GM18502 (cell line): ENCODE measurements around the gene SH2D4B.

Experiments
- ATAC-seq: cut with Tn5 transposase; IDR thresholded peaks from one replicate; pipeline ENCODE4 v1.9.1; 2021; ENCODE audit warnings: mild to moderate bottlenecking; ENCODE audit not compliant: unreplicated experiment, poor library complexity

SH2D4B gene

DNA sequence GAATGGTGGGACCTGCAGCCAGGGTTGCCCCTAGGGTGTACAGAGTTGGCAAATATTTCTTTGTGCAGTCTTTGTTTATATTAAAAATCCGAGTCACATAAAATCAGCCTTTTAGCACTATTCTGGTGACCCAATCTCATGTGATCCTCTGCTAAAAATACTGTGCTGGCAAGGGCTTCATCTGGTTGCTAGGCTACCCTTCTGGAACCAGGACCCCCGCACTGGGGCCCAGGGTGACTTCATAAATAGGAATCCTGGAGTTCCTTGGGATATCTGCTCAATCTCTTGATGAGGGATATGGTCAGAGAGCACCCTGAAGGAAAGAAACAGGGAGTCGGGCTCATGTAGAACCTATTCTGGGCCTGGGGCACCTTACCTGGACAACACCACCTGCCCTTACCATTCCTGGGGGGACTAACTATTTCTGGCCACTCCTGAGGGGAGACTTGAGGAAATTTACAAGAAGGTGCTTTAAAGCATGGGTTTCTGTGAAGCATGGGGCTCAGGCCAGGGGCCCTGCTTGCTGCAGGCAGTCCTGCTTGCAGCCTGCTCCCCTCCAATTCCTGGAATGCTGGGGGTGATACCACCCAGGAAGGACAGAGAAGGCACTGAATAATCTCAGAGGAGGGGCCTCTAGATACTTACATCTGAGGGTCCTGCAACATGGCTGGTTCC, 44.7 kb downstream of the SH2D4B start:
- ATAC-seq: no peak

DNA sequence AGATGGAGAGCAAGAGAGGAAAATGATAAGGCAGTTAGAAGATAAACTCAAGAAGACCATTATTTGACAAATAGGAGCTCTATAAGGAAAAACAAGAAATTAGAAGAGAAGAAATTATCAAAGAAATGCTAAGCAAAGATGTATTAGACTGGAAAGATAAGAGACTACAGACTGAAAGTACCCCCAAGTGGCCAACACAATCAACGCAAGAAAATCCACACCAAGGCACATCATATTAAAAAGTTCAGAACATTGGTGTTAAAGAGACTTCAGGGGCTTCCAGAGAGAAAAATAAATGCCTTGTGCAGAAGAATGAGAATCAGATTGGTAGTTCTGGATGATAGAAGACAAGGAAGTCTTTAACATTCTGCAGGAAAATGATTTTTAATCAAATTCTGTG, 46.0 kb downstream of the SH2D4B start:
- no peak for ATAC-seq

DNA sequence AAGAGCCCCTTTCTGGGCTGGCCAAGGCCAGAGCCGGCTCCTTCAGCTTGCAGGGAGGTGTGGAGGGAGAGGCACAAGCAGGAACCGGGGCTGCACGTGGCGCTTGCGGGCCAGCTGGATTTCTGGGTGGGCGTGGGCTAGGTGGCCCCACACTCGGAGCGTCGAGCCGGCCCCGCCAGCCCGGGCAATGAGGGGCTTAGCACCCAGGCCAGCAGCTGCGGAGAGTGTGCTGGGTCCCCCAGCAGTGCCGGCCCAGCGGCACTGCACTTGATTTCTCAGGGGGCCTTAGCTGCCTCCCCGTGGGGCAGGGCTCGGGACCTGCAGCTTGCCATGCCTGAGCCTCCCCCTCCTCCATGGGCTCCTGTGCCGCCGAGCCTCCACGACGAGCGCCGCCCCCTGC, 48.1 kb downstream of the SH2D4B start:
- ATAC-seq: no peak

DNA sequence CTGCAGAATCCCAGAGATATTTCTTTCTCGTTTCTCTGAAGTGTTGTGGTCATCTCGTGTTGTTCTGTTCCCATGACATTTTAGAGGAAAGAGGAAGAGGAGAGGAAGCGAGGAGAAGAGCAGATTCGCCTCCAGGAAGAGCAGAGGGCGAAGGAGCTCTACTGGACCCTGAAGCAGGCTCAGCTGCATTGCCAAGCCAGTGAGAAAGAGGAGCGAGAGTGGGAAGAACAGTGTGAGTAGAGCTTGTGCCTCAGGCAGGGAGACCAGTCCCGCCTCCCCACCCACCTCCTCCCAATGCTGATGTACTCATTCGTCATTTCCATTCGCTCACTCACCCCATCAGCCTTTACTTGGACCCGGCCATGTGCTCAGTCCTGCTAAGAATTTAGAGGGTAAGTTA, 50.8 kb downstream of the SH2D4B start:
- no peak for ATAC-seq

DNA sequence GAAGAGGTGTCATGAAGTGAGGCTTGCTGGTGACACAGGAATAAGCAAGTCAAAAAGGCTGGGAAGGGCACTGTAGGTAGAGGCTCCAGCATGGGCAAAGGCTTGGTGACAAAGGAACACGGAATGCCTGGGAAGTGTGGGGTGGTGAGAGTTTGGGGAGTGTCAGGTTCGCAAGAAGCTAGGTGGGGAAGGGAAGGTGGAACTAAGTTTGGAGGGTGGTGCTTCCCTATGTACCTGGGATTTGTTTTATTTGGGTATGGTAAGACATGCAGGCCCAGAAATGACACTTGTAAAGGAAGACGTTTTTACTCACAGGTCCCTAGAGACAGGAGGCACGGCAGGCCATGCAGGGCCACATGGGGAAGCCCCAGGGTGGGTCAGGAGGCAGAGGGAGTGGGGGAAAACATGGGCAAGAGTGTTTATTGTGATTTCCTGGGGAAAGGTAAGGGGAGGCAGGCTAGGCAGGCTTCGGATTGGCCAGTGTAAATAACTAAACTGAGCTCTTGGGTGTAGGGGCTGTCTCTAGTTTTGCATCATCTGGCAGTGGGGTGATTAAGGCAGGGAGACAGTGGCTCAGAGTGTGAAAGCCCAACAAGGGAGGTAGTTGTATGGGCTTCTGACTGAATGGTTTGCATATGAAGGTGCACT, 52.1 kb downstream of the SH2D4B start:
- peak; percentile 96 for ATAC-seq

DNA sequence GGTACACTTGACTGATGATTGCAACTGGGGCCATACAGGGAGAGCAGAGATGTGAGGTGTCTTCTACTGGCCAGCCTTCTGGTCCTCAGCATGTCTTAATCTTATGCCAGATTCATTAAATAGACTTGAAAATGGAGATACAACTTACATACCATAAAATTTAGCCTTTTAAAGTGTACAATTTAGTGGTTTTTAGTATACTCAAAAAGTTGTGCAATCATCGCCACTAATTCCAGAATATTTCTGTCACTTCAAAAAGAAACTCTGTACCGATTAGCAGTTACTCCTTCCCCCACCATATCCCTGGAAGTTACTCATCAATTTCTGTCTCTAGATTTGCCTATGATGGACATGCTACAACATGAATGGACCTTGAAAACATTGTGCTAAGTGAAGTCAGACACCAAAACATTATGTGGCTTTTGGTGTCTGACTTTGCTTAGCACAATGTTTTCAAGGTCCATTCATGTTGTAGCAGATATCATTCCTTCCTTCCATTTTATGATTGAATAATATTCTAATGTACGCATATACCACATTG, 53.0 kb downstream of the SH2D4B start:
- peak; percentile 9 for ATAC-seq

DNA sequence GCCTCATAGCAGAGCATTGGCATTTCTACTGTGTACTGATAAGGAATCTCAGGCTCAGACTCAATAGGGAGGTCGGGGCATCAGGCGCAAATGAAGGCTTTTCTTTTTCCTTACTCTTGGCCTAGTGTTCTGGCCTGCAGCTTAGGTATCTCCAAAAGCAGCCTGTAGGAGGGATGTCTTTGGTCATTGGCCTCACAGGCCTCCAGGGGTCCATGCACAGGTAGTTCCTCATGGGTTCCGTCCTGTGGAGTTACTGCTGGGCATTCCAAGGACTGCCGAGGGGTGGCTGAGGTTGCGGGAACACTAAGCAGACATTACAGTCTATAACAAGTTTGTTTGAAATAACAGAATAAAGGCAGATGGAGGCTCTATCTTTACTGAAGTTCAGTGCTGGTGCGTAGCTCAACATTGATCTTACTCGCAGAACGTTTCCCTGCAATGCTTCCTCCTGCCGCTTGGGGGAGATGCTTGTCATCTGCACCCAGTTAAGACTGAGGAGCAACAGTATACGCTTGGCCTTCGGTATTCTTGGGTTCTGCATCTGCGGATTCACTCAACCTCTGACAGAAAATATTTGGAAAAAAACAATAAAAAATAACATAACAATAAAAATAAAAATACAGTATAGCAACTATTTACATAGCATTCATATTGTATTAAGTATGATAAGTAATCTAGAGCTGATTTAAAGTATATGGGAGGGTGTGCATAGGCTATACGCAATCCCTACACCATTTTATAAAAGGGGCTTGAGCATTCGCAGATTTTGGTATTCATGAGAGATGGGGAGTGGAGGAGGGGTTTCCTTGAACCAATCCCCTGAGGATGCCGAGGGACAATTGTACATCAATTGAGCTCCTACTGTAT, 58.9 kb downstream of the SH2D4B start:
- ATAC-seq: peak; percentile 53

DNA sequence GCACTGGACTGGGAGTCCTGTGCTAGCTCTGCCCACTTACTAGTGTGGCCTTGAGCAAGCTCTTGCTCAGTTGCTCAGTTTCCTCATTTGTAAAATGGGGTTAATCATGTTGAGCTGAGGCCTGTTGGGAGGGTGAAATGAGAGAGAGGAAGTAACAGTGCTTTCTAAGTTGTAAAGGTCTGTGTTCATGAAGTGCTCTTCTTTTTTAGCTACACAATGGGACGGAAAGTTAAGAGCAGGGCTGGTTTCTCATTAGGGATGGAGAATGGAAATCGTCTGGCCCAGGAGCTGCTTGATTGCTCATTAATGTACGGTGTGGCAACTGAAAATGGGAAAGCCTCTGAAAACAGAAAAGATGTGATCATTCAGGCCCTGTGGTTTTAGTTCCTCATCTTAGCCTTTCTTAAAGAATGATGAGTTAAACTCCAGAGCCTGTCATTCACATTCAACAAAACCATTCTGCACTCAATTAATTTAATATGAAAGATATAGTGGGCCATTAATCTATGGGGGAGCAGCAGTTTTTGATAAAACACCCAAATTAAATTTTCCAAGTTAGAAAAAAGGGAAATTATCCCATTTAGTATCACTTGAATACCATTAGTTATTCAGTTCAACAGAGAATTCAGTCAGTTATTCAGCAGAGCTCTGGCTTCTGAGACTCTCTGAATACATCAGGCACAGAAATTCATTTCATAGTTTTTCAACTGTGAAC, 60.5 kb downstream of the SH2D4B start:
- peak; percentile 46 for ATAC-seq

DNA sequence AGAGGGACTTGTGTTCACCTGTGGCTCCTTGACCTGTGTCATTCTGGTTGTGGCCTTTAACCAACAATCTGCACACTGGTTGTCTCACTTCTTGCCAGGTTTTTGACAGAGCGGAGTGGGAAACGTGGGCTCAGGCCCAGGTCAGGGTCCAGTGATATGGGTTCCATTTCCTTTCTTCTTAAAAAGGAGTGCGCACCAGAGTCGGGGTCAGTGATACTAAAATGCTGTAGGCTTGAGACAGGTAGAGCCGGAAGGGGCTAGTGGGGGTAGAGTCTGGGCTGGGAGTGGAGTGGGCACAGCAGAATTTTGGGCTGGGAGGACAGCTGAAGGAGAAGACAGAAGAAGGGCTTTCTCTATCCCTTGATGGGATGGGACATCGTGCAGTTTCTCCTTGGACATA, 61.2 kb downstream of the SH2D4B start:
- no peak for ATAC-seq

DNA sequence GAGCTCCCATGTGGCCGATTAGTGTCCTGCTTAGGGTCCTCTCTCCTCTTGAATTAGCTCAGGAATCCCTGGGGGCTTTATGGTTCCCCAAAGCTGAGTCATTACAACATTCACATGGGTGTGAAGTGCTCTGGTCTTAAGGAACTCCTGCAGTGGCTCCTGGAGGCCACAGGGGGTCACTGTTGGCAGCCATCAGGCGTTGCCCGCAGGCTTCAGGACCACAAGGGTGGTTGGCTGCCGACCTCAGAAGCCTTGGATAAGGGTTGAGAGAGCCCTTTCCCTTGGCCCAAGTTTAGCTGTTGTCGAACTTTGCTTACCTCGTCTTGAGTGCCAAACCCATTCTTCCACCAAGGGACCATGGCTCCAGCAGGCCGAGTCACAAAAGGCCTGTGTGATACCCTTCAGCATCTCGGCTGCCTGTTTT, 61.7 kb downstream of the SH2D4B start:
- peak; percentile 85 for ATAC-seq

DNA sequence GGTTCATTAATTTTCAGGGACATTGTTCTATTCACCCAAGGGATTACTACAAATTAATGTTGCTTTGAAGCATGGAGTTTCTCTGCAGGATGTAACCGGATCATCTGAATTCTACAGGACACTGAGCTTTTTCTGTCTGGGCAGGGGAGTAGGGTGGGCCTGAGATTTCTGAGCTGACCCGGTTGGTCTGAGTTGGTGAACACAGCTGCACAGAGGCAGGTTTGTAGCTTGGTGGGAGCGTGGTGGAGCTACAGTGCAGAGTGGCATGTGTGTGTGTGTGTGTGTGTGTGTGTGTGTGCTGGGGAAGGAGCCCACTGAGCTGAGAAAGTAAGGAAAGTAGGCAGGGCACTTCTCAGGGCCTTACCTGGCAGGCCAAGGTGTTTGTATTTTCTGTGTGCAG, 62.6 kb downstream of the SH2D4B start:
- ATAC-seq: no peak

DNA sequence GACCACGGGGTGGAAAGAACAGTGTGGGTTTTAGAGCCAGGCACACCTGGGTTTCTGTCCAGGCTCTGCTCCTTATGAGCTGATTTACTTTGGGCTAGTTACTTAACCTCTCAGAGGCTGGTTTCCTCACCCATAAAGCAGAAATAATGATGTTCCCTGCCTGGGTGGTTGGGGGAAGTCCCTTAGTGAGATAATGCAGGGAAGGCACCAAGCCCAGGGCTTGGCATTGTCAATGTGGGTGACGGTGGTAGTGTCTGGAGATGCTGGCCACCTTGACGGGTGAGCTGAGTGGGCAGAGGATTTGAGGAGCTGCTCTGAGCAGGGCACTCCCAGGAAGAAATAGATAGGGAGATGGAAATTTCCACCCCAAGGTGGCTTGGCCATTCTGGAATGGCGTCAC, 65.2 kb downstream of the SH2D4B start:
- no peak for ATAC-seq

DNA sequence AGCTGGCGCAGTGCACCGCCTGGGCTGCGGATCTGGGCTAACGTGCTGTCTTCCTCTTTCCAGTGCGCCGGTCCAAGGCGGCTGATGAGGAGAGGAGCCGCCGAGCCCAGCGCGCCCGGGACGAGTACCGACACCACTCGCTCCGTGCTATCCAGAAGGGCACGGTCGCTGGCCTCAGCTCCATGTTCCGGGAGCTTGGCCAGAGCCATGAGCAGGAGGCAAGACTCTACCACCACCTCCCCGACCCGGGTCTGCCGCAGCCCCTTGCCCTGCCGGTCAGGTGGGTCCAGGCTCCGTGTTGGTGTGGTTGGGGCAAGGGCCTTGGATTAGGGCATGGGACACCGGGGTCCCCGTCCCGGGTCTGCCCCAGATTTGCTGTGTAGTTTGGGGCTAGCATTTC, 65.8 kb downstream of the SH2D4B start:
- no peak for ATAC-seq

DNA sequence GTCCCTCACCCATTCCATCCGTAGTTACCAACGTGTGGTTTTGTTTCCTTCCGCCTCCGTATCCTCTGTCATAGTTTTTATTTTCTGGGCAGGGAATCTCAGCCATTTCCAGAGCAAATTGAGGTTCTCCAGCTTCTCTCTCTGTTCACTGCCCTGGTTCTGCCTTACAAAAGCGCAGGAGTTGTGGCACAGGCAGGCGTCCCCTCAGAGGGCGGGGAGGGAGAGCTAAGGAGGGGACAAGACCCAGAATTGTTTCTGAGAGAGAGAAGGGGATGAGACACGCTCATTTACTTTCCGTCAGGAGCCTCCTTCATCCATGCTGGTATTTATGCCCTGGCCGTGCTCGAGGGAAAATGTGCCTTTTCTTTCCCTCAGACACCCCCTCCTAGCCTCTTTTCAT, 71.0 kb downstream of the SH2D4B start:
- no peak for ATAC-seq

DNA sequence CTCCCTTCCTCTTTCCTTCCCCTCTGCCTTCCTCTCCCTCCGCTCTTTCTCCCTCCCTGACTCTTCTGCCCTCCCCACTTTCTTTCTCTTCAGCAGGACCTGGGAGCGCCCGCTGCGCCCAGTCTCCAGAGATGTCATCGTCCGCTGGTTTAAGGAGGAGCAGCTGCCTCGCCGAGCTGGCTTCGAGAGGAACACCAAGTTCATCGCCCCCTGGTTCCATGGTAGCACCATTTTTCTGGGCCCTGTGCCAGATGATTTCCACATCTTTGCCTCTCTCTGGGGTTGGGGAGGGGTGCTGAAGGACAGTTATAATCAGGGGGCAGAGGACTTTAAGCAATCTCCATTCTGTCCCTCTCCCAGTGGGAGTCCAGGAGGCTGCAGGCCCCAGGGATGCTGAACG, 71.6 kb downstream of the SH2D4B start:
- no peak for ATAC-seq

DNA sequence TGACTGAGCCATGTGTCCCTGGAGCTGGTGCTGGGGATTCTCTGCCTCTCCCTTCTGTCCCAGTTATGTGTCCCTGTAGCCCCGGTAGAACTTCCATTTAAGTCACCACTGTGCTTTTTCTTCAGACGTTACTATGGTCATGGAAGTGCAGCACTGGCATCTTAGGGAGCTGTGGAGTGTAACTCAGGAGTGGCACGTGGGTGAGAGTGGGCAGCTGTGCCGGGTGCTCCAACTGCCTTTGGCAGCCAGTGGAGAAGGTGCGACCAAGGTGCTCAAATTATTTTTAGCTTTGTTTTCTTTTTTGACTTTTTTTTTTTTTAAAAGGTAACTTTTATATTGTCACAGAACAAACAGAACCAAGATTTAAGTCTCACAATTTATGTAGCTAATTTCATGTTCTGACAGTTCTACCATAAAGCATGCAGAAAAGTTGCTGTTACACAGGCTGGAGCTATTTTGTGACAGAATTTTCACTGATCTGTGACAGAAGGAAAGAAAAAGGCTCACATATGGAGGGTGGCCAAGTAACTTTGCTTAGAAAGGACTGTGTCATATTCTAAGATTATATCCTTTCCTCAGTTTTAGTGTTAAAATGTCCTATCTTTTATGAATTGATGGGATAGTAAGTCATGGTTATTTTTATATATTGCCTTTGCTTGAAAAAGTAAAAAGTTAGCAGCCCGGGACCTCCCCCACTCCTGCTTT, 73.9 kb downstream of the SH2D4B start:
- no peak for ATAC-seq

DNA sequence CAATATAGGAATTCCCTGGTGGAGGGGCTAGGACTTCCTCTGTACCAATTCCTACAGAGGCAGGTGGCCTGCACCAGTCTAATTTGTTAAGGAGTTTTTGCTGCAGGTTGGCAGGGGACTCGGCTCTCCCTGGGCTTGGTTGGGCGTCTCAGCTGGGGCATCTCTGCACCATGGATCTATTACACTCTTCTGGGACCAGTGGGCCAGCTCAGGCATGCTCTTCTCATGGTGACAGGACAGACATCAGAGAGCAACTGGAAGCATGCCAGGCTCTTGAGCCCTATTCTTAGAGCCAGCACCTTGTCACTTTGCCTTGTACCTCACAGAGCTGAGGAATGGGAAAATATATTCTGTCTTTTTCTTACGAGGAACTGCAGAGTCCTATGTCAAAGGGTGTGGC, 74.6 kb downstream of the SH2D4B start:
- no peak for ATAC-seq

DNA sequence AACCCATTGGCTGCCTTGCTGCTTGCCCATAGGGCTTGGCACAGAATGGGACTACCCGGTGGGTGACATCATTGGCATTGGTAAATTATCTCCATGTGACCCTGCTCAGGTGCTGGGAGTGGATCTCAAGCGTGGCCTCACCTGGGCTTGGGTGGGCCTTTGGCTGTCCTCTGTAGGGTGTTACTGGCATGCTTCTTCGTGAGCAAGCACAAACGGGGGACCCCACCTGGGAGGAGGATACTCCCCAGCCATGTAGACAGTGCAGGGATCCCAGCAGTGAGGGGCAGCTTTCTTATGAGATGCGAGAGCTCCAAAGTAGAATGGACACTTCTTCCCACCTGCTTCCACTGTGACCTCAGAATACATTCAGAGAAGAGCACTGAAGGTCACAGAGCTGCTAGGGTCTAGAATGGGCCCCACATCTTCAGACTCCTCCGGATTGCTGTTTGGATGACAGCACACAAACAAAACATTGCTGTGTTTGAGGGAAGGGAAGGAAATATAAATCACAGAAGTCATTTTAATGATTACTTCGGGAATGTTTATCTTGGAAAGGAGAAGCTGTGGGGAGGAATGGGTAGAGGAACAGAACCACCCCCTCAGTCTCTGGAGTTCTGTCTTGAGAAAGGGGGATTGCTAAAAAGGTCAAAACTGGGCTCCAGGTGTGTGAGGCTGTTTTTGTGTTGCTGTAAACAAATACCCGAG, 75.9 kb downstream of the SH2D4B start:
- no peak for ATAC-seq
